ENCODE results near the gene DUXB. TPM values are rescaled to one million over a fixed set of nuclear protein-coding genes. Genes with fewer than 3 reads are reported as not detected.

Gene DUXB
- polyA plus RNA-seq, 3 donors = not detected

GRCh38 chr16:75745242-75745641 lies 44.0 kb upstream of the DUXB start:
- Histone ChIP-seq H3K36me3 (replicated peaks in 1 of 2; ENCODE audit: control insufficient read depth in 1 of 2, insufficient read depth in 2 of 2, low read length in 2 of 2) (no peaks in the 10 kb centered on the region), H3K9ac (ENCODE audit: insufficient read depth, low read length, poor library complexity, severe bottlenecking) (no peak overlapping the region), H3K4me3 (replicated peaks in 1 of 3; ENCODE audit: low read depth in 2 of 3, low read length in 3 of 3) (no peak overlapping the region), H3K27me3 (ENCODE audit: control insufficient read depth in 2 of 2, insufficient read depth in 2 of 2, low read length in 2 of 2) (no peaks in the 10 kb centered on the region), H2AFZ (ENCODE audit: insufficient read depth, low read depth, low read length, poor library complexity, severe bottlenecking) (no peak overlapping the region), H3K4me1 (ENCODE audit: control insufficient read depth in 1 of 2, insufficient read depth in 2 of 2, low read length in 2 of 2) (no peaks in the 10 kb centered on the region), H3K27ac (ENCODE audit: low read depth in 1 of 2, low read length in 2 of 2) (no peak overlapping the region), H3K4me2 (replicated peaks; ENCODE audit: extremely low read depth, low read length, poor library complexity, severe bottlenecking) (no peak overlapping the region), H3K79me2 (ENCODE audit: insufficient read depth, low read length) (no peaks in the 10 kb centered on the region), H3K9me3 (replicated peaks in 1 of 2; ENCODE audit: control insufficient read depth in 1 of 2, insufficient read depth in 1 of 2, low read length in 2 of 2) (peaks cover 18 to 25% of the 10 kb centered on the region in 2 donors), H4K20me1 (ENCODE audit: insufficient read depth, low read length) (no peaks in the 10 kb centered on the region)
- no CpG with 5 or more reads among the region's 1 CpG for WGBS (ENCODE audit: insufficient coverage)
- no peak overlapping the region for H3K27ac Mint-ChIP-seq
- no peak for DNase-seq
- TF ChIP-seq, protein P1, sequence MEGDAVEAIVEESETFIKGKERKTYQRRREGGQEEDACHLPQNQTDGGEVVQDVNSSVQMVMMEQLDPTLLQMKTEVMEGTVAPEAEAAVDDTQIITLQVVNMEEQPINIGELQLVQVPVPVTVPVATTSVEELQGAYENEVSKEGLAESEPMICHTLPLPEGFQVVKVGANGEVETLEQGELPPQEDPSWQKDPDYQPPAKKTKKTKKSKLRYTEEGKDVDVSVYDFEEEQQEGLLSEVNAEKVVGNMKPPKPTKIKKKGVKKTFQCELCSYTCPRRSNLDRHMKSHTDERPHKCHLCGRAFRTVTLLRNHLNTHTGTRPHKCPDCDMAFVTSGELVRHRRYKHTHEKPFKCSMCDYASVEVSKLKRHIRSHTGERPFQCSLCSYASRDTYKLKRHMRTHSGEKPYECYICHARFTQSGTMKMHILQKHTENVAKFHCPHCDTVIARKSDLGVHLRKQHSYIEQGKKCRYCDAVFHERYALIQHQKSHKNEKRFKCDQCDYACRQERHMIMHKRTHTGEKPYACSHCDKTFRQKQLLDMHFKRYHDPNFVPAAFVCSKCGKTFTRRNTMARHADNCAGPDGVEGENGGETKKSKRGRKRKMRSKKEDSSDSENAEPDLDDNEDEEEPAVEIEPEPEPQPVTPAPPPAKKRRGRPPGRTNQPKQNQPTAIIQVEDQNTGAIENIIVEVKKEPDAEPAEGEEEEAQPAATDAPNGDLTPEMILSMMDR (IDR thresholded peaks at IDR 0.05) = no peak
- H3K9me3 Mint-ChIP-seq = peaks cover 5 to 38% (median 17%) of the 10 kb centered on the region in 7 donors
- intact Hi-C loops (cut with micrococcal nuclease) = no loop called here
- no peak overlapping the region for H3K4me3 Mint-ChIP-seq
- no peaks in the 10 kb centered on the region for H3K36me3 Mint-ChIP-seq
- H3K27me3 Mint-ChIP-seq (ENCODE audit: low read depth in 3 of 3) = peaks cover 0 to 4% (median 3%) of the 10 kb centered on the region in 3 donors
- H3K4me1 Mint-ChIP-seq = no peaks in the 10 kb centered on the region

- no peaks in the 10 kb centered on the region for H3K27me3 ChIP-seq (ENCODE audit: control insufficient read depth in 2 of 2, insufficient read depth in 2 of 2, low read length in 2 of 2)
- H3K79me2 ChIP-seq (ENCODE audit: insufficient read depth, low read length) = no peaks in the 10 kb centered on the region
- Mint-ChIP-seq H3K9me3 (peaks cover 15 to 36% (median 24%) of the 10 kb centered on the region in 7 donors), H3K27me3 (ENCODE audit: low read depth in 3 of 3) (peaks cover 0 to 4% (median 1%) of the 10 kb centered on the region in 3 donors), H3K4me1 (no peaks in the 10 kb centered on the region), H3K36me3 (no peaks in the 10 kb centered on the region), H3K27ac (no peak overlapping the region), H3K4me3 (no peak overlapping the region)
- H4K20me1 ChIP-seq (ENCODE audit: insufficient read depth, low read length) = no peaks in the 10 kb centered on the region
- H3K36me3 ChIP-seq (replicated peaks in 1 of 2; ENCODE audit: control insufficient read depth in 1 of 2, insufficient read depth in 2 of 2, low read length in 2 of 2) = no peaks in the 10 kb centered on the region
- no peak overlapping the region for H3K4me3 ChIP-seq (replicated peaks in 1 of 3; ENCODE audit: low read depth in 2 of 3, low read length in 3 of 3)
- no peak overlapping the region for H3K9ac ChIP-seq (ENCODE audit: insufficient read depth, low read length, poor library complexity, severe bottlenecking)
- H3K9me3 ChIP-seq (replicated peaks in 1 of 2; ENCODE audit: control insufficient read depth in 1 of 2, insufficient read depth in 1 of 2, low read length in 2 of 2) = peaks cover 23 to 29% of the 10 kb centered on the region in 2 donors
- no peak overlapping the region for H3K4me2 ChIP-seq (replicated peaks; ENCODE audit: extremely low read depth, low read length, poor library complexity, severe bottlenecking)
- TF ChIP-seq, protein P1 (IDR thresholded peaks at IDR 0.05) = no peak
- no CpG with 5 or more reads among the region's 1 CpG for WGBS (ENCODE audit: insufficient coverage)
- DNase-seq = no peak
- H2AFZ ChIP-seq (ENCODE audit: insufficient read depth, low read depth, low read length, poor library complexity, severe bottlenecking) = no peak overlapping the region
- no peak overlapping the region for H3K27ac ChIP-seq (ENCODE audit: low read depth in 1 of 2, low read length in 2 of 2)
- intact Hi-C loops (cut with micrococcal nuclease) = no loop called here
- H3K4me1 ChIP-seq (ENCODE audit: control insufficient read depth in 1 of 2, insufficient read depth in 2 of 2, low read length in 2 of 2) = no peaks in the 10 kb centered on the region
These were observed 41.3 kb upstream of the DUXB start for GRCh38 chr16:75742424-75743047.

Data from CD14-positive monocyte (primary cell).